ENCODE measurements around the gene PDE4A.

- TF ChIP-seq POLR2A (IDR thresholded peaks at IDR 0.05; ENCODE audit: low read length) (no peak), GATA1 (IDR thresholded peaks at IDR 0.05; ENCODE audit: low read depth, low read length) (no peak)
Observed at GRCh38 chr19:10467104-10467706, 46.9 kb downstream of the PDE4A start.
